Tibial artery (tissue), 4 donors: Measurements from ENCODE around the gene RSF1.

Experiments used
- DNase-seq, 2 donors: peaks; one replicate each; pipeline ENCODE4 v3.0.0-alpha.2; 2019
- H3K27ac ChIP-seq, 2 donors: fragments of 200-600 bp; sonication (generic) in 1 of 2; 1 replicate in 1 of 2; 2 replicates in 1 of 2; pipeline ENCODE4 v1.5.1; 2018 to 2019; ENCODE audit warnings: mild to moderate bottlenecking in 1 of 2
- H3K27me3 ChIP-seq, 2 donors: fragments of 200-600 bp; sonication (generic) in 1 of 2; one replicate each; pipeline versions ENCODE4 v1.5.1 to v1.6.0; 2016 to 2019
- H3K36me3 ChIP-seq, 3 donors: fragments of 200-600 bp; sonication (generic) in 2 of 3; one replicate each; pipeline ENCODE4 v1.5.1; 2016 to 2019; ENCODE audit warnings: mild to moderate bottlenecking in 2 of 3
- H3K4me1 ChIP-seq, 4 donors: fragments of 200-600 bp; sonication (generic) in 2 of 4; 1 replicate in 3 of 4; 2 replicates in 1 of 4; pipeline ENCODE4 v1.5.1; 2016 to 2019
- H3K4me3 ChIP-seq, 2 donors: fragments of 200-600 bp; sonication (generic) in 1 of 2; 1 replicate in 1 of 2; 2 replicates in 1 of 2; pipeline ENCODE4 v1.5.1; 2018 to 2019; ENCODE audit warnings: mild to moderate bottlenecking in 2 of 2
- H3K9me3 ChIP-seq, 3 donors: fragments of 200-600 bp; sonication (generic) in 1 of 3; one replicate each; pipeline ENCODE4 v1.5.1; 2016 to 2019
- CTCF ChIP-seq, 2 experiments: fragments of 200-600 bp in 1 of 2; fragments of 450-650 bp in 1 of 2; IDR thresholded peaks; one replicate each; pipeline ENCODE4 v1.5.1; 2017 to 2019; ENCODE audit warnings: antibody characterized with exemption in 2 of 2, mild to moderate bottlenecking in 1 of 2, moderate library complexity in 1 of 2
- intact Hi-C: fragments of 100-400 bp; cut with DNase I; formaldehyde crosslinking; loops from one replicate; pipeline ENCODE4 v1.15.0; 2023; ENCODE audit warnings: low total_unique reads

RSF1 gene

GRCh38 chr11:77747381-77747969 lies 73.0 kb downstream of the RSF1 start:
- no peak for DNase-seq
- Histone ChIP-seq H3K36me3 (no peaks in the 10 kb centered on the region), H3K4me3 (no peak overlapping the region), H3K4me1 (peaks cover 0 to 13% (median 6%) of the 10 kb centered on the region in 4 donors), H3K27me3 (no peaks in the 10 kb centered on the region), H3K27ac (no peak overlapping the region), H3K9me3 (no peaks in the 10 kb centered on the region)
- intact Hi-C loops, result no loop called here
- no peak for TF ChIP-seq CTCF (IDR thresholded peaks at IDR 0.05)

- intact Hi-C loops, result no loop called here
- H3K9me3 ChIP-seq, result peaks cover 0 to 3% (median 2%) of the 10 kb centered on the region in 3 donors
- no peak for TF ChIP-seq CTCF (IDR thresholded peaks at IDR 0.05)
- H3K4me1 ChIP-seq, result no peaks in the 10 kb centered on the region
- H3K36me3 ChIP-seq, result peaks cover 28 to 57% (median 40%) of the 10 kb centered on the region in 3 donors
- no peak for DNase-seq
- no peaks in the 10 kb centered on the region for H3K27me3 ChIP-seq
- no peak overlapping the region for H3K4me3 ChIP-seq
- no peak overlapping the region for H3K27ac ChIP-seq
These were observed 84.0 kb downstream of the RSF1 start for GRCh38 chr11:77736473-77736872.

- Histone ChIP-seq H3K9me3 (peaks cover 3 to 15% (median 12%) of the 10 kb centered on the region in 3 donors), H3K4me1 (no peaks in the 10 kb centered on the region), H3K27ac (no peak overlapping the region), H3K36me3 (peaks cover 27 to 58% (median 47%) of the 10 kb centered on the region in 3 donors), H3K27me3 (no peaks in the 10 kb centered on the region), H3K4me3 (no peak overlapping the region)
- TF ChIP-seq CTCF (IDR thresholded peaks at IDR 0.05), result no peak
- intact Hi-C loops, result no loop called here
- DNase-seq, result no peak
These were observed 85.6 kb downstream of the RSF1 start for GRCh38 chr11:77734890-77735289.

GRCh38 chr11:77732143-77732542 lies 88.4 kb downstream of the RSF1 start:
- DNase-seq, result no peak

GRCh38 chr11:77730789-77731188 lies 89.7 kb downstream of the RSF1 start:
- no peak for DNase-seq
- intact Hi-C loops, result no loop called here
- Histone ChIP-seq H3K36me3 (peaks cover 20 to 29% (median 23%) of the 10 kb centered on the region in 3 donors), H3K9me3 (peaks cover 3 to 15% (median 12%) of the 10 kb centered on the region in 3 donors), H3K27me3 (no peaks in the 10 kb centered on the region), H3K4me1 (no peaks in the 10 kb centered on the region), H3K4me3 (no peak overlapping the region), H3K27ac (no peak overlapping the region)
- no peak for TF ChIP-seq CTCF (IDR thresholded peaks at IDR 0.05)

More at GRCh38 chr11:77732143-77732542, 88.4 kb downstream of the RSF1 start:
- no peaks in the 10 kb centered on the region for H3K27me3 ChIP-seq
- H3K4me1 ChIP-seq, result no peaks in the 10 kb centered on the region
- H3K36me3 ChIP-seq, result peaks cover 20 to 37% (median 36%) of the 10 kb centered on the region in 3 donors
- no peak for TF ChIP-seq CTCF (IDR thresholded peaks at IDR 0.05)
- no peak overlapping the region for H3K27ac ChIP-seq
- H3K4me3 ChIP-seq, result no peak overlapping the region
- intact Hi-C loops, result no loop called here
- peaks cover 3 to 15% (median 12%) of the 10 kb centered on the region in 3 donors for H3K9me3 ChIP-seq
